ENCODE data around the gene MSI2.

The MSI2 gene

GRCh38 chr17:57401556-57402488, 145.5 kb downstream of the MSI2 start:
- no peak for TF ChIP-seq CTCF (IDR thresholded peaks at IDR 0.05; ENCODE audit: control insufficient read depth, extremely low read depth, insufficient read depth)
- DNase-seq (ENCODE audit: low read depth), result no peak
- no peak overlapping the region for H3K4me3 ChIP-seq (ENCODE audit: low read depth, low read length)

- no peak overlapping the region for H3K4me3 ChIP-seq (ENCODE audit: low read depth, low read length)
- TF ChIP-seq CTCF (IDR thresholded peaks at IDR 0.05; ENCODE audit: control insufficient read depth, extremely low read depth, insufficient read depth), result no peak
- no peak for DNase-seq (ENCODE audit: low read depth)
These were observed 146.4 kb downstream of the MSI2 start for GRCh38 chr17:57402681-57403180.

- no peak for DNase-seq (ENCODE audit: low read depth)
- H3K4me3 ChIP-seq (ENCODE audit: low read depth, low read length), result no peak overlapping the region
- no peak for TF ChIP-seq CTCF (IDR thresholded peaks at IDR 0.05; ENCODE audit: control insufficient read depth, extremely low read depth, insufficient read depth)
These were observed 146.9 kb downstream of the MSI2 start for GRCh38 chr17:57403236-57403635.

GRCh38 chr17:57404073-57404472, 147.8 kb downstream of the MSI2 start:
- DNase-seq (ENCODE audit: low read depth), result no peak
- no peak for TF ChIP-seq CTCF (IDR thresholded peaks at IDR 0.05; ENCODE audit: control insufficient read depth, extremely low read depth, insufficient read depth)
- no peak overlapping the region for H3K4me3 ChIP-seq (ENCODE audit: low read depth, low read length)

- no peak overlapping the region for H3K4me3 ChIP-seq (ENCODE audit: low read depth, low read length)
- no peak for DNase-seq (ENCODE audit: low read depth)
- no peak for TF ChIP-seq CTCF (IDR thresholded peaks at IDR 0.05; ENCODE audit: control insufficient read depth, extremely low read depth, insufficient read depth)
These were observed 148.6 kb downstream of the MSI2 start for GRCh38 chr17:57404795-57405490.

- no peak for TF ChIP-seq CTCF (IDR thresholded peaks at IDR 0.05; ENCODE audit: control insufficient read depth, extremely low read depth, insufficient read depth)
- no peak overlapping the region for H3K4me3 ChIP-seq (ENCODE audit: low read depth, low read length)
- no peak for DNase-seq (ENCODE audit: low read depth)
These were observed 149.3 kb downstream of the MSI2 start for GRCh38 chr17:57405491-57406072.

All from LNCaP clone FGC (cell line).